HG03342 (cell line): Measurements from ENCODE around the gene RALY.
"Not testable (repeated sequence)": the region's sequence is repeated elsewhere in the genome, so short reads cannot be mapped to it uniquely, and the experiment has no call there.

Experiments used
- ATAC-seq: cut with Tn5 transposase; IDR thresholded peaks from one replicate; pipeline ENCODE4 v1.9.1; 2021; ENCODE audit warnings: mild to moderate bottlenecking, moderate library complexity; ENCODE audit not compliant: unreplicated experiment

The RALY gene

DNA sequence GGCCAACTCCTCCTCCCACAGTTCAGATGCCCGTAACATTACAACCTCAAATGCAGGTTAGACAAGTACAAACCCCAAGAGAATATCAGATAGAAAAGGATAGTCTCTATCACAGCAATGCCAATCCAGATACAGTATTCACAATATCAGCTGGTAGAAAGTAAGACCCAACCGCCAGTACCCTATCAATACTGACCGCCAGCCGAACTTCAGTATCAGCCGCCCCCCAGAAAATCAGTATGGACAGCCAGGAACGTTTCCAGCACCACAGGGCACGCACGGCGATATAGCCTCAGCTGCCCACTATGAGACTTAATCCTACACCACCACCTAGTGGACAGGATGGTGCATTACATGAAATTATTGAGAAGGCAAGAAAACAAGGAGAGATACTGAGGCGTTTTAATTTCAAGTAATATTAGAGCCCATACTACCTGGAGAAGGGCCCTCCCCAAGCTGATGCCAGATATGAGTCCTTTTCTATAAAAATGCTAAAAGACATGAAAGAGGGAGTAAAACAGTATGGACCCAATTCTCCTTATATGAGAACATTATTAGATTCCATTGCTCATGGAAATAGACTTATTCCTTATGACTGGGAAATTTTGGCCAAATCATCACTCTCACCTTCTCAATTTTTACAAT is 135.9 kb downstream of the RALY start:
- no peak for ATAC-seq

DNA sequence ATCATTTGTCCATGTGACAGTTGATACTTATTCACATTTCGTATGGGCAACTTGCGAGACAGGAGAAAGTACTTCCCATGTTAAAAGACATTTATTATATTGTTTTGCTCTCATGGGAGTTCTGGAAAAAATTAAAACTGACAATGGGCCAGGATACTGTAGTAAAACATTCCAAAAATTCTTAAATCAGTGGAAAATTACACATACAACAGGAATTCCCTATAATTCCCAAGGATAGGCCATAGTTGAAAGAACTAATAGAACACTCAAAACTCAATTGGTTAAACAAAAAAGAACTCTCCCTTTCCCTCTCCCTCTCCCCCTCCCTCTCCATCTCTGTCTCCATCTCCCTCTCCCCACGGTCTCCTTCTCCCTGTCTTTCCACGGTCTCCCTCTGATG is 137.8 kb downstream of the RALY start:
- no peak for ATAC-seq

DNA sequence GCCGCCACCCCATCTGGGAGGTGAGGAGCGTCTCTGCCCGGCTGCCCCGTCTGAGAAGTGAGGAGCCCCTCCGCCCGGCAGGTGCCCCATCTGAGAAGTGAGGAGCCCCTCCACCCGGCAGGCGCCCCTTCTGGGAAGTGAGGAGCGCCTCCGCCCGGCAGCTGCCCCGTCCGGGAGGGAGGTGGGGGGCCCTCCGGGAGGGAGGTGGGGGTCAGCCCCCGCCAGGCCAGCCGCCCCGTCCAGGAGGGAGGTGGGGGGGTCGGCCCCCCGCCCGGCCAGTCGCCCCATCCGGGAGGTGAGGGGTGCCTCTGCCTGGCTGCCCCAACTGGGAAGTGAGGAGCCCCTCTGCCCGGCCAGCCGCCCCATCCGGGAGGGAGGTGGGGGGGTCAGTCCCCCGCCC is 138.8 kb downstream of the RALY start:
- ATAC-seq: not testable (repeated sequence)

DNA sequence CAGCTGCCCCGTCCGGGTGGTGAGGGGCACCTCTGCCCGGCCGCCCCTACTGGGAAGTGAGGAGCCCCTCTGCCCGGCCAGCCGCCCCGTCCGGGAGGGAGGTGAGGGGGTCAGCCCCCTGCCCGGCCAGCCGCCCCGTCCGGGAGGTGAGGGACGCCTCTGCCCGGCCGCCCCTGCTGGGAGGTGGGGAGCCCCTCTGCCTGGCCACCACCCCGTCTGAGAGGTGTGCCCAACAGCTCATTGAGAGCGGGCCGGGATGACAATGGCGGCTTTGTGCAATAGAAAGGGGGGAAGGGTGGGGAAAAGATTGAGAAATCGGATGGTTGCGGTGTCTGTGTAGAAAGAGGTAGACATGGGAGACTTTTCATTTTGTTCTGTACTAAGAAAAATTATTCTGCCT is 139.2 kb downstream of the RALY start:
- not testable (repeated sequence) for ATAC-seq

DNA sequence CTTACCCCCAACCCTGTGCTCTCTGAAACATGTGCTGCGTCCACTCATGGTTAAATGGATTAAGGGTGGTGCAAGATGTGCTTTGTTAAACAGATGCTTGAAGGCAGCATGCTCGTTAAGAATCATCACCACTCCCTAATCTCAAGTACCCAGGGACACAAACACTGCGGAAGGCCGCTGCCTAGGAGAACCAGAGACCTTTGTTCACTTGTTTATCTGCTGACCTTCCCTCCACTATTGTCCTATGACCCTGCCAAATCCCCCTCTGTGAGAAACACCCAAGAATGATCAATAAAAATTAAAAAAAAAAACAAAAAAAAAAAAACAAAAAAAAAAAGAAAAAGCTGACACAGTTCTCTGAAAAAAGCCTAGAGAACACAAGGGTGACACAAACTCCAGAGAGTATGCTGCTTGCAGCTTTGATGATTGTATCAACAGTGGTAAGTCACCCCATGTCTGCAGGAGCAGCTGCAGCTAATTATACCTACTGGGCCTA is 139.7 kb downstream of the RALY start:
- not testable (repeated sequence) for ATAC-seq
